GM18907 (cell line): Measurements from ENCODE around the gene APOA5.
"Not testable (repeated sequence)": the region's sequence is repeated elsewhere in the genome, so short reads cannot be mapped to it uniquely, and the experiment has no call there.

Source experiments
- ATAC-seq: cut with Tn5 transposase; IDR thresholded peaks from one replicate; pipeline ENCODE4 v1.9.1; 2021; ENCODE audit warnings: mild to moderate bottlenecking, moderate library complexity; ENCODE audit not compliant: unreplicated experiment

The APOA5 gene

GRCh38 chr11:116801662-116802061, 10.0 kb upstream of the APOA5 start:
- ATAC-seq: not testable (repeated sequence)

- ATAC-seq: no peak
Observed at GRCh38 chr11:116800610-116801009, 8.9 kb upstream of the APOA5 start.

GRCh38 chr11:116798368-116798767, 6.7 kb upstream of the APOA5 start:
- no peak for ATAC-seq

- no peak for ATAC-seq
Observed at GRCh38 chr11:116797816-116798215, 6.1 kb upstream of the APOA5 start.

GRCh38 chr11:116796548-116796947, 4.9 kb upstream of the APOA5 start:
- ATAC-seq: no peak

- no peak for ATAC-seq
Observed at GRCh38 chr11:116794851-116795250, 3.2 kb upstream of the APOA5 start.

- no peak for ATAC-seq
Observed at GRCh38 chr11:116793772-116794097, 2.1 kb upstream of the APOA5 start.

GRCh38 chr11:116792869-116793771, 1.4 kb upstream of the APOA5 start:
- ATAC-seq: no peak

- no peak for ATAC-seq
Observed at GRCh38 chr11:116792144-116792868, 627 bp upstream of the APOA5 start.

- no peak for ATAC-seq
Observed at GRCh38 chr11:116791002-116791812, 472 bp downstream of the APOA5 start.

- no peak for ATAC-seq
Observed at GRCh38 chr11:116790167-116791001, 1.3 kb downstream of the APOA5 start.

GRCh38 chr11:116788975-116789374, 2.7 kb downstream of the APOA5 start:
- ATAC-seq: no peak

GRCh38 chr11:116788534-116788933, 3.1 kb downstream of the APOA5 start:
- ATAC-seq: no peak

- ATAC-seq: peak; percentile 87
Observed at GRCh38 chr11:116787786-116788486, 3.7 kb downstream of the APOA5 start, which contains the start of gene ZPR1. Gene ZPR1 (minus strand): TSS chr11:116788023. CDS start chr11:116787990, 33 bp downstream.

GRCh38 chr11:116787436-116787785, 4.3 kb downstream of the APOA5 start:
- no peak for ATAC-seq

- ATAC-seq: no peak
Observed at GRCh38 chr11:116786966-116787365, 4.7 kb downstream of the APOA5 start.

GRCh38 chr11:116786326-116786725, 5.4 kb downstream of the APOA5 start:
- no peak for ATAC-seq

GRCh38 chr11:116782728-116783127, 9.0 kb downstream of the APOA5 start:
- ATAC-seq: no peak

- ATAC-seq: no peak
Observed at GRCh38 chr11:116778556-116778955, 13.1 kb downstream of the APOA5 start.

GRCh38 chr11:116777056-116777455, 14.6 kb downstream of the APOA5 start:
- ATAC-seq: no peak
